ENCODE measurements around the gene TULP3. TPM values are rescaled to one million over a fixed set of nuclear protein-coding genes. Genes with fewer than 3 reads are reported as not detected.

TULP3 gene
- total and polyA plus RNA-seq, 2 of the 8 experiments (the other 6 are each of a cell fraction or from before 2014, with no cell fraction given), result 18.4 to 21.2 TPM

- no peak overlapping the region for H3K14ac ChIP-seq (ENCODE audit: insufficient read length)
- H3K4ac ChIP-seq (replicated peaks; ENCODE audit: insufficient read length, low read depth, low read length), result no peak overlapping the region
- peaks cover 13% of the 10 kb centered on the region for H3K23me2 ChIP-seq (ENCODE audit: low read depth, low read length)
- no peak overlapping the region for H3K4me2 ChIP-seq (ENCODE audit: insufficient read depth in 1 of 2, low read depth in 2 of 2, low read length in 2 of 2)
- no peak overlapping the region for H3K9ac ChIP-seq (replicated peaks in 1 of 4; ENCODE audit: extremely low read depth in 1 of 4, low read depth in 3 of 4, low read length in 3 of 4)
- H2BK5ac ChIP-seq (ENCODE audit: low read depth, low read length), result no peak overlapping the region
- H2BK12ac ChIP-seq (ENCODE audit: low read depth, low read length), result no peak overlapping the region
- no peak overlapping the region for H3K23ac ChIP-seq (ENCODE audit: insufficient read length)
- no peak overlapping the region for H3K27ac ChIP-seq (ENCODE audit: low read depth, low read length)
- H2BK15ac ChIP-seq (ENCODE audit: low read length), result no peak overlapping the region
- no peak overlapping the region for H4K5ac ChIP-seq (ENCODE audit: insufficient read length, low read depth, low read length)
- H3K4me3 ChIP-seq (ENCODE audit: extremely low read depth in 1 of 4, insufficient read depth in 2 of 4, low read depth in 3 of 4, low read length in 4 of 4), result no peak overlapping the region
- H4K91ac ChIP-seq (replicated peaks; ENCODE audit: insufficient read length, low read length), result no peak overlapping the region
- no peak overlapping the region for H2AFZ ChIP-seq (ENCODE audit: low read length)
- H3K56ac ChIP-seq (replicated peaks; ENCODE audit: insufficient read length, low read depth, low read length), result no peak overlapping the region
- DNase-seq (ENCODE audit: low read depth in 1 of 2, low spot score in 2 of 2), result no peak
- CTCF ChIA-PET (ENCODE audit: partially characterized antibody), result interaction anchor here (0.8 to 1.8 kb wide), 5 partner anchors 11 to 110 kb away, joined by 3 to 7 read pairs (median 4); no protein-coding TSS in a partner anchor
- H3K18ac ChIP-seq (ENCODE audit: extremely low read depth, low read length), result no peak overlapping the region
- no peak for FAIRE-seq
- no peak overlapping the region for H2AK5ac ChIP-seq (ENCODE audit: low read depth, low read length)
- WGBS, 2 experiments (ENCODE audit: extremely low coverage in 1 of 2, insufficient coverage in 1 of 2, insufficient read length in 1 of 2, insufficient replicate concordance in 2 of 2, low coverage in 1 of 2, low lambda C conversion rate in 2 of 2, missing lambda C conversion rate in 1 of 2), result 88% methylated on average over 1 of the region's 1 CpG; no CpG with 5 or more reads in 1 of the 2 experiments
- H3K27me3 ChIP-seq (replicated peaks in 1 of 4; ENCODE audit: control insufficient read depth in 3 of 4, extremely low read depth in 1 of 4, insufficient read depth in 3 of 4, low read length in 3 of 4), result peaks cover 0 to 6% (median 3%) of the 10 kb centered on the region in 4 experiments; a peak in 4 of 7 replicates
- peaks cover 0 to 12% (median 6%) of the 10 kb centered on the region in 4 experiments; a peak in 6 of 7 replicates for H3K4me1 ChIP-seq (replicated peaks in 1 of 4; ENCODE audit: control insufficient read depth in 3 of 4, insufficient read depth in 4 of 4, low read length in 3 of 4)
- H2BK20ac ChIP-seq (ENCODE audit: low read length), result no peak overlapping the region
- 0 out of 2 replicates have a peak, but pooled peaks cover 2% of the 10 kb centered on the region for H3K79me1 ChIP-seq (ENCODE audit: low read depth, low read length)
- H3K9me3 ChIP-seq (ENCODE audit: insufficient read depth in 2 of 2, low read depth in 1 of 2, low read length in 1 of 2), result no peaks in the 10 kb centered on the region
- peaks cover 3 to 5% of the 10 kb centered on the region in 2 experiments for H4K20me1 ChIP-seq (replicated peaks in 1 of 2; ENCODE audit: control insufficient read depth in 1 of 2, insufficient read depth in 2 of 2, low read length in 2 of 2)
- no peak overlapping the region for H2BK120ac ChIP-seq (replicated peaks; ENCODE audit: low read depth, low read length)
- no peak overlapping the region for H4K8ac ChIP-seq (ENCODE audit: extremely low read depth, insufficient read depth, low read length)
- H3K36me3 ChIP-seq (ENCODE audit: control insufficient read depth in 2 of 4, insufficient read depth in 4 of 4, low read length in 3 of 4), result no peaks in the 10 kb centered on the region
- H3K79me2 ChIP-seq (ENCODE audit: control insufficient read depth in 1 of 2, insufficient read depth in 2 of 2, low read length in 2 of 2), result peaks cover 4 to 15% of the 10 kb centered on the region in 2 experiments; a peak in 3 of 4 replicates
- POLR2A ChIA-PET (ENCODE audit: partially characterized antibody), result interaction anchor here (0.6 to 2.2 kb wide), 4 partner anchors 9 to 78 kb away, joined by 3 to 11 read pairs (median 4); no protein-coding TSS in a partner anchor
- no peak for TF ChIP-seq E2F6 (IDR thresholded peaks at IDR 0.05)
- no peak for TF ChIP-seq GABPA (IDR thresholded peaks at IDR 0.05; ENCODE audit: borderline replicate concordance, insufficient read depth, low read length)
- no peak for TF ChIP-seq ATF3 (IDR thresholded peaks at IDR 0.05; ENCODE audit: insufficient read depth, low read depth, low read length)
- TF ChIP-seq TCF12 (IDR thresholded peaks at IDR 0.05; ENCODE audit: low read depth, low read length), result no peak
- TF ChIP-seq KDM1A (IDR thresholded peaks at IDR 0.05; ENCODE audit: borderline replicate concordance, low read length), result no peak
- TF ChIP-seq FOSL1 (IDR thresholded peaks at IDR 0.05; ENCODE audit: insufficient read depth, low read depth, low read length), result no peak
- no peak for TF ChIP-seq ZNF274 (IDR thresholded peaks at IDR 0.05; ENCODE audit: borderline replicate concordance, extremely low read depth, low read length)
- no peak for TF ChIP-seq CEBPB (IDR thresholded peaks at IDR 0.05; ENCODE audit: low read depth, low read length)
- TF ChIP-seq CTCF (IDR thresholded peaks at IDR 0.05; ENCODE audit: control extremely low read depth in 1 of 3, insufficient read depth in 1 of 3, low read depth in 1 of 3, low read length in 3 of 3), result no peak
- TF ChIP-seq JUND (IDR thresholded peaks at IDR 0.05; ENCODE audit: low read length), result no peak
Observed at GRCh38 chr12:2955888-2956287, 65.2 kb downstream of the TULP3 start.
